Hepatocyte (in vitro differentiated cells): Measurements from ENCODE around the gene MRPL53. TPM values are rescaled to one million over a fixed set of nuclear protein-coding genes. Genes with fewer than 3 reads are reported as not detected.

Experiments used
- DNase-seq: peaks from one replicate; pipeline ENCODE4 v3.0.0-alpha.2; 2016; ENCODE audit warnings: low spot score
- H2AFZ ChIP-seq: fragments of 200-600 bp; sonication (generic); 2 replicates; pipeline ENCODE4 v1.6.0; 2016; ENCODE audit warnings: antibody characterized with exemption, mild to moderate bottlenecking
- H3K27ac ChIP-seq: fragments of 200-600 bp; sonication (generic); 2 replicates; pipeline ENCODE4 v1.5.1; 2016; ENCODE audit warnings: mild to moderate bottlenecking
- H3K27me3 ChIP-seq: fragments of 200-600 bp; sonication (generic); 2 replicates; pipeline ENCODE4 v1.6.1; 2016
- H3K36me3 ChIP-seq: fragments of 200-600 bp; sonication (generic); replicated peaks from 2 replicates; pipeline ENCODE4 v1.5.1; 2016; ENCODE audit warnings: low read depth; ENCODE audit not compliant: insufficient read depth
- H3K4me1 ChIP-seq: fragments of 200-600 bp; sonication (generic); 2 replicates; pipeline ENCODE4 v1.5.1; 2016; ENCODE audit warnings: mild to moderate bottlenecking, moderate library complexity; ENCODE audit not compliant: insufficient read depth
- H3K4me2 ChIP-seq: fragments of 200-600 bp; sonication (generic); 2 replicates; pipeline ENCODE4 v1.6.0; 2016
- H3K4me3 ChIP-seq: fragments of 200-600 bp; sonication (generic); 2 replicates; pipeline ENCODE4 v1.5.1; 2016; ENCODE audit warnings: mild to moderate bottlenecking
- H3K79me2 ChIP-seq: fragments of 200-600 bp; sonication (generic); 2 replicates; pipeline ENCODE4 v1.6.0; 2017; ENCODE audit warnings: mild to moderate bottlenecking
- H3K9me2 ChIP-seq: fragments of 200-600 bp; sonication (generic); replicated peaks from 2 replicates; pipeline ENCODE4 v1.6.0; 2017; ENCODE audit warnings: mild to moderate bottlenecking; ENCODE audit not compliant: insufficient read depth
- H3K9me3 ChIP-seq: fragments of 200-600 bp; sonication (generic); 2 replicates; pipeline ENCODE4 v1.5.1; 2016; ENCODE audit warnings: low read depth, mild to moderate bottlenecking
- H4K20me1 ChIP-seq: fragments of 200-600 bp; sonication (generic); 2 replicates; pipeline ENCODE4 v1.6.0; 2016; ENCODE audit warnings: mild to moderate bottlenecking; ENCODE audit not compliant: insufficient read depth, poor library complexity, severe bottlenecking
- EZH2 ChIP-seq: fragments of 200-600 bp; sonication (generic); IDR thresholded peaks from 2 replicates; pipeline ENCODE4 v1.6.1; 2016; ENCODE audit warnings: antibody characterized with exemption, mild to moderate bottlenecking, borderline replicate concordance
- EZH2phosphoT487 ChIP-seq: fragments of 200-600 bp; sonication (generic); IDR thresholded peaks from one replicate; pipeline ENCODE4 v1.6.1; 2018; ENCODE audit warnings: antibody characterized with exemption, mild to moderate bottlenecking, low read depth, moderate library complexity; ENCODE audit not compliant: unreplicated experiment, severe bottlenecking
- WGBS: methylation state at CpG from one replicate; pipeline ENCODE4 v1.1.6; 2016; ENCODE audit warnings: low lambda C conversion rate; ENCODE audit errors: missing lambda C conversion rate; 5-methylcytosine and 5-hydroxymethylcytosine counted together
- polyA plus RNA-seq: library from polyadenylated mRNA; unstranded; fragments of >200 nt; fragmentation: Nextera tagmentation; extraction: Ambion mirVana; gene quantifications from 2 replicates; pipeline ENCODE4 v1.2.1, GENCODE V29; 2016
- total RNA-seq: library from RNA; depleted of rRNA; stranded (reverse); fragments of >200 nt; gene quantifications from 2 replicates; pipeline ENCODE4 v1.2.3, GENCODE V29; 2014
- TF ChIP-seq, protein P1 (sequence below): fragments of 200-600 bp; sonication (generic); IDR thresholded peaks from 2 replicates; pipeline ENCODE4 v1.5.1; 2016; ENCODE audit warnings: antibody characterized with exemption, mild to moderate bottlenecking; ENCODE audit not compliant: poor library complexity

The MRPL53 gene
- total and polyA plus RNA-seq, 2 experiments from 2014 or later, result 23.4 to 95.9 TPM

DNA sequence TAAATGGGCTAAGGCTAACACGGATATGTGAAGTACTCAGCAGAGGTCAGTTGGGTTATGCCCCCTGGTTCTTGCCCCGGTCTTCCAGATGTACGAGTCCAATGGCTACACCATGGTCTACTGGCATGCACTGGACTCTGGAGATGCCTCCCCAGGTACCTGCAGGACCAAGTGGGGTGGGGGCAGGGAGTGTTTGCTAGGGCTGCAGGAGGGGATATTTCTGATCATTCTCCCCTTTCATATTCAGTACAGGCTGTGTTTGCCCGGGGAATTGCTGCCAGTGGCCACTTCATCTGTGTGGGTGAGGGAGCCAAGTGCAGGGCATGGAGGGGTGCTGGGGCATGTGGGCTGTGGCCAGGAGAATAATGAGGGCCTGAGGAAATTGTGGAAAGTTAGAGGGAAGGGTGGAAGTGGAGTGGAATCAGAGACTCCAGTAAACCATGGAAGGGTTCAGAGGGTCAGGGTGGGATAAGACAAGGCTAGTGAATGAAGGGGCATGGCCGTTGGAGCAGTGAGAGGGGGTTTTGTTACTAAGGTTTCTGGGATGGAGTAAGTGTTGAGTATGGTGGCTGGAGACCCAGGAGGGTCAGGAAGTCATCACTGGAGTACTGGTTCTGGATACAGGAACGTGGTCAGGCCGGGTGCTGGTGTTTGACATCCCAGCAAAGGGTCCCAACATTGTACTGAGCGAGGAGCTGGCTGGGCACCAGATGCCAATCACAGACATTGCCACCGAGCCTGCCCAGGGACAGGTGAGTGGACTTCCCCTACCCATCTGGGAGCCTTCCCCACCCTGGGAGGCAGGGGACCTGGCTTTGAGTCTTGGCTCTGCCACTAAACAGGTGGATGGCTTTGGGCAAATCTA, 49.0 kb downstream of the MRPL53 start:
- no peak overlapping the region for H3K4me2 ChIP-seq
- no peaks in the 10 kb centered on the region for H3K36me3 ChIP-seq
- no peaks in the 10 kb centered on the region for H3K79me2 ChIP-seq
- no peak overlapping the region for H3K4me3 ChIP-seq
- H3K27me3 ChIP-seq, result no peaks in the 10 kb centered on the region
- TF ChIP-seq EZH2 (no peak), EZH2phosphoT487 (no peak)
- TF ChIP-seq, protein P1, sequence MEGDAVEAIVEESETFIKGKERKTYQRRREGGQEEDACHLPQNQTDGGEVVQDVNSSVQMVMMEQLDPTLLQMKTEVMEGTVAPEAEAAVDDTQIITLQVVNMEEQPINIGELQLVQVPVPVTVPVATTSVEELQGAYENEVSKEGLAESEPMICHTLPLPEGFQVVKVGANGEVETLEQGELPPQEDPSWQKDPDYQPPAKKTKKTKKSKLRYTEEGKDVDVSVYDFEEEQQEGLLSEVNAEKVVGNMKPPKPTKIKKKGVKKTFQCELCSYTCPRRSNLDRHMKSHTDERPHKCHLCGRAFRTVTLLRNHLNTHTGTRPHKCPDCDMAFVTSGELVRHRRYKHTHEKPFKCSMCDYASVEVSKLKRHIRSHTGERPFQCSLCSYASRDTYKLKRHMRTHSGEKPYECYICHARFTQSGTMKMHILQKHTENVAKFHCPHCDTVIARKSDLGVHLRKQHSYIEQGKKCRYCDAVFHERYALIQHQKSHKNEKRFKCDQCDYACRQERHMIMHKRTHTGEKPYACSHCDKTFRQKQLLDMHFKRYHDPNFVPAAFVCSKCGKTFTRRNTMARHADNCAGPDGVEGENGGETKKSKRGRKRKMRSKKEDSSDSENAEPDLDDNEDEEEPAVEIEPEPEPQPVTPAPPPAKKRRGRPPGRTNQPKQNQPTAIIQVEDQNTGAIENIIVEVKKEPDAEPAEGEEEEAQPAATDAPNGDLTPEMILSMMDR, result no peak
- no peaks in the 10 kb centered on the region for H4K20me1 ChIP-seq
- H3K9me2 ChIP-seq, result no peaks in the 10 kb centered on the region
- peaks cover 4% of the 10 kb centered on the region for H3K4me1 ChIP-seq
- WGBS, result 90% methylated on average over 9 of the region's 9 CpGs
- H3K27ac ChIP-seq, result no peak overlapping the region
- H2AFZ ChIP-seq, result no peak overlapping the region
- H3K9me3 ChIP-seq, result no peaks in the 10 kb centered on the region
- DNase-seq, result no peak

Other genes starting within 250 kb of the MRPL53 start
- 0.36 and 1.5 TPM in 2 replicates for gene SLC4A5, start 129.3 kb downstream of the MRPL53 start, total RNA-seq
- 0.28 and 1.7 TPM in 2 replicates for gene SLC4A5, start 129.3 kb downstream of the MRPL53 start, polyA plus RNA-seq
- gene DCTN1, start 92.4 kb downstream of the MRPL53 start, total RNA-seq, result 72.3 and 84.3 TPM in 2 replicates
- gene DCTN1, start 92.4 kb downstream of the MRPL53 start, polyA plus RNA-seq, result 95.0 and 111 TPM in 2 replicates
- gene C2orf81, start 51.1 kb downstream of the MRPL53 start, total RNA-seq, result 0.32 and 0.37 TPM in 2 replicates
- gene C2orf81, start 51.1 kb downstream of the MRPL53 start, polyA plus RNA-seq, result 0.76 and 4.2 TPM in 2 replicates
- 6.2 and 7.1 TPM in 2 replicates for gene WDR54, start 51.0 kb downstream of the MRPL53 start, total RNA-seq
- 22.2 and 22.6 TPM in 2 replicates for gene WDR54, start 51.0 kb downstream of the MRPL53 start, polyA plus RNA-seq
- gene RTKN, start 30.7 kb downstream of the MRPL53 start, total RNA-seq, result 66.1 and 74.2 TPM in 2 replicates
- 77.5 and 85.0 TPM in 2 replicates for gene RTKN, start 30.7 kb downstream of the MRPL53 start, polyA plus RNA-seq
- gene INO80B, start 17.6 kb downstream of the MRPL53 start, total RNA-seq, result 16.0 and 20.0 TPM in 2 replicates
- gene INO80B, start 17.6 kb downstream of the MRPL53 start, polyA plus RNA-seq, result 18.9 and 19.9 TPM in 2 replicates
- 66.5 and 85.7 TPM in 2 replicates for gene WBP1, start 14.2 kb downstream of the MRPL53 start, total RNA-seq
- gene WBP1, start 14.2 kb downstream of the MRPL53 start, polyA plus RNA-seq, result 87.5 and 95.0 TPM in 2 replicates
- 47.6 and 67.1 TPM in 2 replicates for gene MOGS, start 7.3 kb downstream of the MRPL53 start, total RNA-seq
- gene MOGS, start 7.3 kb downstream of the MRPL53 start, polyA plus RNA-seq, result 48.3 and 60.2 TPM in 2 replicates
- gene CCDC142, start 10.3 kb upstream of the MRPL53 start, total RNA-seq, result 11.6 and 15.9 TPM in 2 replicates
- gene CCDC142, start 10.3 kb upstream of the MRPL53 start, polyA plus RNA-seq, result 16.6 and 21.3 TPM in 2 replicates
- gene TTC31, start 10.4 kb upstream of the MRPL53 start, total RNA-seq, result 19.9 and 25.1 TPM in 2 replicates
- gene TTC31, start 10.4 kb upstream of the MRPL53 start, polyA plus RNA-seq, result 21.3 and 23.8 TPM in 2 replicates
- gene LBX2, start 26.9 kb upstream of the MRPL53 start, total RNA-seq, result 2.5 and 3.4 TPM in 2 replicates
- gene LBX2, start 26.9 kb upstream of the MRPL53 start, polyA plus RNA-seq, result 3.1 and 5.2 TPM in 2 replicates
- gene PCGF1, start 35.0 kb upstream of the MRPL53 start, total RNA-seq, result 10.4 and 10.6 TPM in 2 replicates
- 29.0 and 30.2 TPM in 2 replicates for gene PCGF1, start 35.0 kb upstream of the MRPL53 start, polyA plus RNA-seq
- not detected in 2 replicates for gene TLX2, start 41.8 kb upstream of the MRPL53 start, total RNA-seq
- not detected in 2 replicates for gene TLX2, start 41.8 kb upstream of the MRPL53 start, polyA plus RNA-seq
- 1.2 and 4.0 TPM in 2 replicates for gene DQX1, start 53.6 kb upstream of the MRPL53 start, total RNA-seq
- 0.73 TPM in 1 of 2 replicates, not detected in the other for gene DQX1, start 53.6 kb upstream of the MRPL53 start, polyA plus RNA-seq
- gene AUP1, start 57.0 kb upstream of the MRPL53 start, total RNA-seq, result 121 and 138 TPM in 2 replicates
- 195 and 212 TPM in 2 replicates for gene AUP1, start 57.0 kb upstream of the MRPL53 start, polyA plus RNA-seq
- gene HTRA2, start 57.3 kb upstream of the MRPL53 start, total RNA-seq, result 31.2 and 32.4 TPM in 2 replicates
- 33.5 and 37.2 TPM in 2 replicates for gene HTRA2, start 57.3 kb upstream of the MRPL53 start, polyA plus RNA-seq
- gene LOXL3, start 81.3 kb upstream of the MRPL53 start, total RNA-seq, result 13.3 and 13.6 TPM in 2 replicates
- gene LOXL3, start 81.3 kb upstream of the MRPL53 start, polyA plus RNA-seq, result 11.0 and 11.2 TPM in 2 replicates
- 8.0 and 11.6 TPM in 2 replicates for gene DOK1, start 82.0 kb upstream of the MRPL53 start, total RNA-seq
- 10.7 and 11.4 TPM in 2 replicates for gene DOK1, start 82.0 kb upstream of the MRPL53 start, polyA plus RNA-seq
- 0.70 and 1.0 TPM in 2 replicates for gene M1AP, start 175.7 kb upstream of the MRPL53 start, total RNA-seq
- gene M1AP, start 175.7 kb upstream of the MRPL53 start, polyA plus RNA-seq, result 0.30 and 1.2 TPM in 2 replicates
- 6.8 and 7.3 TPM in 2 replicates for gene SEMA4F, start 181.6 kb upstream of the MRPL53 start, total RNA-seq
- 6.5 and 7.4 TPM in 2 replicates for gene SEMA4F, start 181.6 kb upstream of the MRPL53 start, polyA plus RNA-seq